Superior temporal gyrus (tissue), 1 donor: ENCODE results near the gene CD52.
"Not testable (repeated sequence)": the region's sequence is repeated elsewhere in the genome, so short reads cannot be mapped to it uniquely, and the experiment has no call there.

Experiments
- DNase-seq: peaks from one replicate; pipeline ENCODE4 v3.0.0-alpha.2; 2016; ENCODE audit errors: extremely low spot score

CD52 gene

GRCh38 chr1:26300578-26301275, 17.0 kb upstream of the CD52 start:
- DNase-seq, result no peak

DNA sequence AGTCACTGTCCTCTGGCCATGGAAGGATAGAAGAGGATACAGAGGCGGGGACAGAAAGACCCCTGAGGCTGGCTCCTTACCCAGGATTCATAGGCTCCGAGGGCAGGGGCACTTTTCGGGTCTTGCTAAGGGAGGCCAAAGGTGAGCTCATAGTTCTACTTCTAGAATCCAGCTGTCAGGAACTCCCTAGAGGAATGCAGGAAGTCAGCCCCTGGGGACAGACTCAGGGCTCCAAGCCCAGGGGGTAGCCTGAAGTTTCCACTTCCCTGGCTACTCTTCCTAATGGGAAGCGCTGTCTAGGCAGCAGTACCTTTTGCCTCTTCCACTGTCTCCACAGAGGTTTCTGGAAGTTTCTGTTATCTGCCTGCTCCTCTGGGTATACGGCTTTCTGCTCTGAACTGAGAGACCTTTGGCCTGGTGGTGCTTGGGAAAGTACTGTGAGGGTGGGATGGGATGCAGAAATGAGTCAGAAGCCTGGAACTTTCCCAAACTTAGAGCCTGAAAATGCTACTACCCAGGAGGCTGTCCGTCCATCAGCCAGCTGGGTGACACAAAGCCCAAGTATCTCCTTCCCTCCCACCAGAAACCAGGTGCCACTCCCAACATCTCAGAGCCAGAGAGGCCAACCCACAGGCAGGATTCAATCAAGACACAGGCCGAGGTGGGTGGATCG, 14.9 kb upstream of the CD52 start:
- no peak for DNase-seq

DNA sequence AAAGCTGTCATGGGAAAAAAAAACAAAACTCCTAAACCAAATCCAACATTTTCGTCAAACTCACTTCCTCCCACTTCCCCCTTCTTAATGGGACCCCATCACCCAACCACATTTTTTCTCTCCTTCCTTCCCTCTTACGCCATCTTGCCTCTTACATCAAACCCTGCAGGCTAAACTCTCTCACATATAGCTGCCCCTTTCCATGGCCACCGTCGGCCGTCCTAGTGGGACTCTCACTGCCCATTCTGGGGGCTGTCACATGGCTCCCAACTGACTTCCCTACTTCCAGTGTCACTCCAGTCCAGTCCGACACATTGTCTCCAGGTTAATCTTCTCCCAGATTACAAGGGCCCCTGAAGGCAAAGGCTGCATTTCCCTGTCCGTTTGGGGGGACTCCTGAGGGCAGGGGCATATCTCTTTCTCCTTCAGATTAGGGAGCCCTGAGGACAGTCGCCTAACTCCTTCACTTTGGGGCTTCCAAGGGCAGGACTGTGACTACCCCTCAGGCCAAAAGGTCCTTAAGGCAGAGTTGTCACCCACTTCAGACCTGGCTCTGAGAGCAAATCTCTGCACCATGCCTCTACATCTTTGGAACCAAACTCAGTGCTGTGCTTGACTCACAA, 12.0 kb upstream of the CD52 start:
- DNase-seq, result no peak

DNA sequence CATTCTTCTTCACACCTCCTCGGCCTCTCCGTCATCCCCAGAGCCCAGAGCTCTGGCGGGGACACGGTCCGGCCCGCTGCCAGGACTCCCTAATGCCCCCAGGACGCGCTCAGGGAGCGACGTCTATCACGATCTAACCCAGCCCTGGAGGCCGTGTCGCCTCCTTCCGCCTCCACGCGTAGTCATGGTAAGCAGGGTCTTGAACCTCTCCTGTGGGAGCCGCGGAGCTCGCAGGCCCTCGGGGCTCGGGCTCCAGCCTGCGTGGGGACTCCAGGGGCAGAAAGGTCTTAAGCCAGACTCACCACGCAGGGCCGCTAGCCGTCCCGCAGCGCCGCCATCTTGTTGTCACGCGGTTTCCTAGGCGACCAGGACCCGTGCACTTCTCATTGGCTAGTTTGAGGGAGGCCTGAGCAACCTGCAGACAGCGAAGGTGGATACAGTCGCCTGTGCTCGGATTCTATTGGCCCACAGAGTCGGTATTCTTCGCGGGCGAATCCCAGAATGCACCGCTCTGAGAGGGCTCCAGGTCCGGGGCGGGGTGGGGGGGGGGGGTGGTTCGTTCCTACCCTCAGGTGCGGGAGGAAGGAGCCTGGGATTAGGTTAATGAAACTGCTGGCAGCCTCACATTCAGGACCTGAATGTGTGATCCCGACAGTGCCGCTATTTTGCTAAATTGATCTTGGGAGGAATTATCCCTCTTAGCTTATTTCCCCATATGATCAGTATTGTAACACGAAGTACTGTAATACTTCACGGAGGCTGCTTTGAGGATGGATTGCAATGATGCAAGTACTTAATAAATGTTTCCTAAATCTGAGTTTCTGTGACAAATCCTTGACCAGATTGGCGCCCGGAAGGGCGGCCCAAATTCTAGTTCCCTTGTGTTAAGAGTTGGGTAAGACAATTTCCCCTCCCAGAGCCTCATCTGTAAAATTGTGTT, 11.2 kb upstream of the CD52 start, which contains the start of gene UBXN11:
Gene UBXN11 (minus strand): TSS at position 347 of the 940 bp plus-strand sequence. CDS start 3,753 bp downstream, outside the sequence.
- DNase-seq, result peak; percentile 87

- DNase-seq, result no peak
Observed at GRCh38 chr1:26307363-26307781, 10.4 kb upstream of the CD52 start.

DNA sequence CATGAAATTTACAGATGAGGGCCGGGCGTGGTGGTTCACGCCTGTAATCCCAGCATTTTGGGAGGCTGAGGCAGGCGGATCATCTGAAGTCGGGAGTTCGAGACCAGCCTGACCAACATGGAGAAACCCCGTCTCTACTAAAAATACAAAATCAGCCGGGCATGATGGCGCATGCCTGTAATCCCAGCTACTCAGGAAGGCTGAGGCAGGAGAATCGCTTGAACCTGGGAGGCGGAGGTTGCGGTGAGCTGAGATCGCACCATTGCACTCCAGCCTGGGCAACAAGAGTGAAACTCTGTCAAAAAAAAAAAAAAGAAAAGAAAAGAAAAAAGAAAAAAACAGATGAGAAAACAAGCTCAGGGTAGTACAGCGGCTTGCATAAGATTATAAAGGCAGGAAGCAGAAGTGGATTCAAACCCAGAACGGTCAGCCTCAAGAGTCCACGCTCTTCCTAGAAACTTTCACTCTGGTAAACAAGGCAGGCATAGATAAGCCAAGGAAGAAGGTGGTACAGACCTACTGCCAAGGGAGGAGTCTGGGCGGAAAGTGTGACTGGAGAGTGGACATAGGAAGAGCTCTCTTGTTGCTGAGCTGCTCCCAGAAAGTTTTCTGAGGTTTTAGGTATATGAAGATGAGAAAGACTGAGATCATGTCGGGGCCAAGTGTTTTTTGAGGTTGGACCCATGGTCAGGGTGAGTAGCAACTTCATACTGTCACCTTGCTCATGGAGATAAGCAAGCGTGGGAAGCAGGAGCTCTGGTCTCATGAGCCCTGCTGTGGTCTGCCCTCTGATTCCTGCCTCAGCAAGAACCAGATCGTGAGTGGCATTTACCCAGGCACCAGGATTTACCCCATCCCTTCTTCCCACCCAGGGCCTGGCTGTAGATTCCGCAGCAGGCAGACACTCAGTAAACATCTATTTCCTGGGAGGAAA, 9.5 kb upstream of the CD52 start:
- DNase-seq, result not testable (repeated sequence)

DNA sequence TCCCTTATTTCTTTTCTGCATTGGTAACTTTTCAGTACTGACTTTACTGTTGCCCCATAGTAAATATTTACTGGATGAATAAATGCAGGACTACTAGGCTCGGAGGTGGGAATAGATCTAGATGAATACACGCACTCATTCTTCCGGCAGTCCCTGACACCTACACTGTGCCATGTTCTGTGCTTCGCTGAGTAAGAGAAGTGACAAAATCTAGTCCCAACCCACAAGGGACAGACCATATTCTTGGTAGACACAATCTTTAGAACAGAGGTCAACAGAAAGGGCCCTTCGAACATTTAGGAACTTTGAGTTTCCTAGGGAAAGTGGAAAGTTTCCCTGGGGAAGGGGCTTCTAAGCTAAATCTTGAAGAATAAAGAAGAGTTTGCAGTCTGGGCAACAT, 3.3 kb upstream of the CD52 start:
- DNase-seq, result no peak

DNA sequence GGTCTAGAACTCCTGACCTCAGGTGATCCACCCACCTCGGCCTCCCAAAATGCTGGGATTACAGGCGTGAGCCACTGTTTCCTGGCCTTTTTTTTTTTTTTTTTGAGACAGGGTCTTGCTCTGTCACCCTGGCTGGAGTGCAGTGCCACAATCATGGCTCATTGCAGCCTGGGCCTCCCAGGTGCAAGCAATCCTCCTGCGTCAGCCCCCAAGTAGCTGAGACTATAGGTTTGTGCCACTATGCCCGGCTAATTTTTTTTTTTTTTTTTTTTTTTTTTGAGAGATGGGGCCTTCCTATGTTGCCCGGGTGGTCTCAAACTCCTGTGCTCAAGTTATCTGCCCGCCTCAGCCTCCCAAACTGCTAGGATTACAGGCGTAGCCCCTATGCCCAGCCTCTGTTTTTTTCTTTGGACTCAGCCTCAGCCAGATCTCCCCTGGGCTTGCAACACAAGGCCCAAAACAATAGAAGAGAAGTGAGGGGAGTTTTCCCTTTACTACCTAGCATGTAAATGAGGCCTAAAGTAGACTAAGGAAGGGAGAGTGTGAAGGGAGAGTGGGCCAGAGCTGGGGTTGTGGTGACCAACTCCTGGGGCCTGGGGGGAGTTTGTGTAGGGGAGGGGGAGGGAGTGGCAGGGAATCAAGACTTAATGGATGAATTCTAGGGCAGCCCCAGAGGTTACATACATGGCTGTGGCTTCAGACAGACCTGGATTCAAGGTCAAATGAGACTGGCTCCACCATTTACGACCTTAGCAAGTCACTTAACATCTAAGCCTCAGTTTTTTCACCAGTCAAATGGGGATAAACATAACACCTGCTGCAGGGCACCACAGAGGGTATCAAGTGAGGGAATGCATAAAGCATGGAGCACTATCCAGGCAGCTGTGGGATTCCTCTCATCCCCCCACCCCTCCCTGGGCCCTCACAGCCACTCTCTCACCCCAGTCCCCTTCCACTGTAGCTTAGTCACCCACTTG, 1.6 kb upstream of the CD52 start:
- no peak for DNase-seq

DNA sequence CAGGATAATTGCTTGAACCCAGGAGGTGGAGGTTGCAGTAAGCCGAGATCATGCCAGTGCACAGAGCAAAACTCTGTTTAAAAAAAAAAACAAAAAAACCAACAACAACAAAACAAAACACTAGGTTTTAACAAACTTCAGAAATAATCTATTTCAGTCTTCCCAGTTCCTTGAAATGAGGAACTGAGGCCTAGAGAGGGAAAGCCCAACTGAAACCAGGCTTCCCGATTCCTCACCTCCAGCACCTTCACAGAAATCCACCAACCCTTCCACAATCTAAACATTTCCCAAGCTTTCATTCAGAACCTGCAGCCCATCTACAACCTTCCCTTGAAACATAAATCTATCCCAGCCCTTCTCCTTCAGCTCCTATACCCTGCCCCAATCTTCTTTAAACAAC, 612 bp upstream of the CD52 start:
- DNase-seq, result no peak

DNA sequence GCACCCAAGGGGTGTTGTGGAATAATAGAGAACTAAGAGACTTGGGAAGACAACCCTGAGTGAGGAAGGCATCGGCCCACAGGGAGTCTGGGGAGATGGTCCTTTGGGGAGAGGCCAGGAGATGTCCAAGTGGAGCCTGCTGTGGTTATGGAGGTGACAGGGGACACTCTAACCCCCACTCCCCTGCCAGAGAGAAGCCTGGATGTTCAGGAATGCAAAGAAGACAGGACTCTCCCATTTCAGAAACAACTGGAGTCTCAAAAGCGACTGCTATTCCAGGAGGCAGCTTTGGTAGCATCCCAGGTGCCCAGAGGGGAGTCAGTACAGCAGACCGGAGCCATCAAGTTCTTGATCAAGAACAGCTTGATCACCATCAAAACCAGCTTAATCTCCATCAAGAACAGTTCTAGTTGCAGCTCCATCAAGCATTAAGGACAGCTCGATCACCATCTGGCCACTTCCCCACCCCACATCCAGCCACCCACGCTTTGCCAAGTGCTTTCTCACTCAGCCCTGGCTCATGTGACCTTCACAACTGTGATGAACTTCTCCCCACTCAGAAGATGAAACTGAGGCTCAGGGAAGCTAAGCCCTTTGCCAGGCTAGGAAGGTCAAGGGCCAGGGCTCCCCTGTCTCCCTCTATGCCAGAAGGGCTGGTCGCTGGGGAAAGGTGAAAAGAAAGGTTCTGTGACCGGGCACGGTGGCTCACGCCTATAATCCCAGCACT, 743 bp downstream of the CD52 start:
- DNase-seq, result no peak

DNA sequence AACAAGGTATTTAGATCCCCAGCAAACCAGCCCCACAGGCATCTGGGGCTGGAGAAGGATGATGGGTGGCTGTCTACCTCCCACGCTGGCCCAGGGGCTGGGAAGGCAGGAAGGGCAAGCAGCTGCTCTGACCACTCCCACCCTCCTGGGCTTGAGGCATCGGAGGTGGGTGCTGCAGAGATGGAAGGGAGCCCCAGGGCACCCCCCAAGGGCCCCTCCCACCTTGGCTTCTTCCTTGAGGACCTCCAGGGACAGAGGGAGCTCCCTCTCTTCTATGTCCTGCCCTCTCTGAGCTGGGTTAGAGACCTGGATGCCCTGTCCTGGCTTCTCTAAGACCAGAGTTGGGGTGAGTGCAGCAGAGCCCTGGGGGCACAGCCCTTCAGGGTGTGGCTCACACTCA, 3.1 kb downstream of the CD52 start:
- no peak for DNase-seq

DNA sequence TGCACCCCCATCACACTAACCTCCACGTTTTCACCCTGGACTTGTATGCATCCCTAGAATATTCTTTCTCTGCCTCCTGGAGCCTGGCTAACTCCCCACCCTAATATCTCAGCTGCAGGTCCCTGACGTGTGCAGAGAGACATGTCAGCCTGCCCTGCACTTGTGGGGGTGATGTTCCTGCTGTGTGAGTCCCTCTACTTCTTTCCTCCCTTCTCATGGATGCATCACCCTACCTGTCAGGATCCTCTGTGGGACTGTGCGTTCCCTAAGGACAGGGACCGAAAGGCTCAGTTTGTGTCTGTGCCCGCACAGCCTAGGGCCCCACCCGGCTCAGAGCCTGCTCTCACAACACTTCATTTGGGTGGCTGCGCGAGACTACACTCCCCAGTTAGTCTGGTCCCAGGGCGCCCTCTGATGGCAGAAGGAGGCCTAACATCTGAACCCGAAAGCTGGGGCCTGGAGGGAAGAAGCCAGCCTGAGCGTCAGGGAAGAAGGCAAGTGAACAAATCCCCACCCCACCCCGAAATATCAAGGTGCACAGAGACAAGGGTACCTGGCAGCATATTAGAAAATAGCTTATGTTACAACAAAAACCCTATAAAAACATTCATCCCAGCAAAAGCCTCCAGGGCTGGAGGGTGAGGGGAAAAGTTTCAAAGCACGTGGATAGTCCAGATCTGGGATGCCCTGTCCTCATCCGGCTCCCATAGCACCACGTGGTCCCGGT, 3.7 kb downstream of the CD52 start:
- peak; percentile 93 for DNase-seq

GRCh38 chr1:26322042-26322331, 4.2 kb downstream of the CD52 start:
- DNase-seq, result no peak

DNA sequence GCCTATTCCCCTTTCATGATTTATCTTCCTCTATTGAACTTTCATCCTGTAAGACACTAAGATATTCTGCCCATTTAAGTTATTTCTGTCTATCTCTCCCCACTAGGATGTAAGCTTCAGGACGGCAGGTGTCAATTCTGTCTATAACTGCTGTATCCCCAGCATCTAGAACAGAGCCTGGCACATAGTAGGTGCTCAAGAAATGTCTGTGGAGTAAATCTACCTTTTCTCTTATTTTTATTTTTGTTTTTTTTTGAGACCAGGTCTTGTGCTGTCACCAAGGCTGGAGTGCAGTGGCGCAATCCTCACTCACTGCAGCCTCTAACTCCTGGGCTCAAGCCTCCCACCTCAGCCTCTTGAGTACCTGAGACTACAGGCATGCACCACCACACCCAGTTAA, 5.6 kb downstream of the CD52 start:
- no peak for DNase-seq

- no peak for DNase-seq
Observed at GRCh38 chr1:26324550-26324949, 6.8 kb downstream of the CD52 start.

- DNase-seq, result no peak
Observed at GRCh38 chr1:26327956-26328362, 10.2 kb downstream of the CD52 start.

DNA sequence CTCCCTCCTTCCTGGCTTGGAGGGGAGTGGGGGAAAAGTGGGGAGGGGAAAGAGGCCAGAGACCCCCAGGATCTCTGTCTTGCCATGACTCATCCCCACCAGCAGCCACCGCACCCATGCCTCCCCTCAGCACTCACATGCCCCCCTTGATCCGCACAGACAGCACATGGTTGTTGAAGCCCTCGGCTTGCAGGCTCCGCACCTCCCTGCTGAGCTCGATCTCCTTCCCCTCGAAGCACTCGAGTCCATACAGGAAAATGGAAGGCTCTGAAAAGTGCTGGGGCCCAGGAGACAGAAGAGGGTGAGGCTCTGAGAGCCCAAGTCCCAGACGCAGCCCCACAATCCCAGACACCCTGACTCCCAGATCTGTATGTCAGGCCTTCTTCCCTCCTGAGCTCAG, 10.8 kb downstream of the CD52 start:
- no peak for DNase-seq

DNA sequence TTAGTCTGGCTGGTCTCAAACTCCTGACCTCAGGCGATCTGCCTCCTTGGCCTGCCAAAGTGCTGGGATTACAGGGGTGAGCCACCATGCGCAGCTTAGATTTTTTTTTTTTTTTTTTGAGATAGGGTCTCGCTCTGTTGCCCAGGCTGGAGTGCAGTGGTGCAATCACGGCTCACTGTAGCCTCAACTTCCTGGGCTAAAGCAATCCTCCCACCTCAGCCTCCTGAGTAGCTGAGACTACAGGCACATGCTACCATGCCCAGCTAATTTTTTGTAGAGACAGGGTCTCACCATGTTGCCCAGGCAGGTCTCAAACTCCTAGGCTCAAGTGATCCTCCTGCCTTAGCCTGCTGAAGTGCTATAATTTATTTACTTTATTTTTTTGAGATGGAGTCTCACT, 11.6 kb downstream of the CD52 start:
- DNase-seq, result not testable (repeated sequence)
